ENCODE data around the gene LRMDA. TPM values are rescaled to one million over a fixed set of nuclear protein-coding genes. Genes with fewer than 3 reads are reported as not detected.
A peak's percentile ranks its signal among the peaks of the same experiment; 100 is the strongest.
"Not testable (repeated sequence)": the region's sequence is repeated elsewhere in the genome, so short reads cannot be mapped to it uniquely, and the experiment has no call there.

LRMDA gene
- polyA plus RNA-seq, 1 donor from 2014 or later, result not detected

- no peaks in the 10 kb centered on the region for H3K4me1 Mint-ChIP-seq
- no peak overlapping the region for H3K4me3 Mint-ChIP-seq
- no peaks in the 10 kb centered on the region for H3K36me3 Mint-ChIP-seq
- H3K9me3 Mint-ChIP-seq, result peaks cover 0 to 2% (median 2%) of the 10 kb centered on the region in 3 donors
- H3K27ac Mint-ChIP-seq, result no peak overlapping the region
- H3K27me3 Mint-ChIP-seq, result peaks cover 9% of the 10 kb centered on the region
These were observed 71.0 kb downstream of the LRMDA start for GRCh38 chr10:75502389-75502788.

GRCh38 chr10:75502838-75503237, 71.4 kb downstream of the LRMDA start:
- H3K9me3 Mint-ChIP-seq, result peaks cover 0 to 2% (median 2%) of the 10 kb centered on the region in 3 donors
- H3K27ac Mint-ChIP-seq, result no peak overlapping the region
- H3K4me3 Mint-ChIP-seq, result no peak overlapping the region

DNA sequence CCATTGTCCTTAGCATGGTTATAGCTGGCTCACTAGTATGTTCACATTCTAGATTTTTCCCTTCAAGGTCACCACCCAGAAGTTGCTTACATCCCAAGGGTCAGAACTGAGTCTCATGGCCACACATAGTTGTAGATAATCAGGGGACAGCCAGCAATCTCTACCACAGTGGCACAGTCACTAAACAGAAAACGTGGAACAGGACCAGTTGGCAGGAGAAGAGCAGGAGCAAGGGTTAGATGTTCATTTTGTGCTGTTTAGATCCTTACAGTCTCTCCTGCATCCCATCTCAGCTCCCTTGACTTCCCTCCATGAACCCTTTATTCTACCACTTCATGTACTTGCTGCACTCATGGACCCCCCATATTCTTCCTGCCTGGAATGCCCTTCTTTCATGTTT, 73.9 kb downstream of the LRMDA start:
- H3K27ac Mint-ChIP-seq, result no peak overlapping the region
- H3K36me3 Mint-ChIP-seq, result peaks cover 1% of the 10 kb centered on the region
- H3K4me3 Mint-ChIP-seq, result no peak overlapping the region
- H3K27me3 Mint-ChIP-seq, result peaks cover 5% of the 10 kb centered on the region
- H3K9me3 Mint-ChIP-seq, result peaks cover 0 to 2% (median 0%) of the 10 kb centered on the region in 3 donors
- peaks cover 0 to 2% (median 0%) of the 10 kb centered on the region in 3 donors for H3K4me1 Mint-ChIP-seq

More at GRCh38 chr10:75502838-75503237, 71.4 kb downstream of the LRMDA start:
- Mint-ChIP-seq H3K36me3 (no peaks in the 10 kb centered on the region), H3K4me1 (no peaks in the 10 kb centered on the region), H3K27me3 (peaks cover 9% of the 10 kb centered on the region)

DNA sequence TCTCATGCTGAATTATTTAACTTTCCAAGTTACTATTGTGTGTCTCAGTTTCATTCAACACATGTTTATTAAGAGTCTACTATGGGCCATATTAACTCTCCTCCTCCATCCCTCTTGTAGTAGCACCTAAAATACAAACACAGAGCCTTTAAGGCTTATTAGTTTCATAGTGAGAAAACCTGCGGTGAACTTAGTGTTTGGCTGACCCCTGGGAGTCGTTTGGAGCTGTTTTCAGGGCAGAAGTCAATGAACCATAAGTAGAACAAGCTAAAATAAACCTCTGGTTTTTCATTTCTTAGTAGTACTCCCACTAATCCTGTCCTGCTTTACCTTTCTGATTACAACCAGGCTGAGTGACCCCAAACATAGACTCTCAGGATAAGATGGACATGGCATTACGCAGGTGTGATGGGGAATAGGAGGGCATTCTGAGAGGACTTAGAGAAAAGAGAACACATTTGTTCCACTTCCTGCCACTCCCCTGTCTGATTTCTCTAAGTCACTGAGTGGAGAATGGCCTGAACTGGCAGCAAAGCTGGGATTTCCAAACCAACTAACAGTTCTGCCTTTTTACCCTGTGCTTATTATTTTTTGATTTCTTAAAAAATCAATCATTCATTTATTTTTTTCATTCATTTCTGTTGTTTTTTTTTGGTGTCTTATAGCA, 74.5 kb downstream of the LRMDA start:
- Mint-ChIP-seq H3K4me1 (peaks cover 0 to 2% (median 0%) of the 10 kb centered on the region in 3 donors), H3K27ac (no peak overlapping the region), H3K9me3 (peaks cover 0 to 2% (median 0%) of the 10 kb centered on the region in 3 donors), H3K27me3 (peaks cover 3% of the 10 kb centered on the region), H3K36me3 (peaks cover 2% of the 10 kb centered on the region), H3K4me3 (no peak overlapping the region)

GRCh38 chr10:75506930-75507329, 75.5 kb downstream of the LRMDA start:
- Mint-ChIP-seq H3K4me1 (peaks cover 0 to 2% (median 0%) of the 10 kb centered on the region in 3 donors), H3K27ac (no peak overlapping the region), H3K36me3 (peaks cover 2% of the 10 kb centered on the region), H3K27me3 (peaks cover 3% of the 10 kb centered on the region), H3K9me3 (peaks cover 0 to 2% (median 0%) of the 10 kb centered on the region in 3 donors), H3K4me3 (peak overlapping the region in 1 of 4 donors; percentile 31)

GRCh38 chr10:75507469-75507868, 76.0 kb downstream of the LRMDA start:
- no peak overlapping the region for H3K4me3 Mint-ChIP-seq
- no peak overlapping the region for H3K27ac Mint-ChIP-seq
- peaks cover 0 to 2% (median 0%) of the 10 kb centered on the region in 3 donors for H3K4me1 Mint-ChIP-seq
- H3K9me3 Mint-ChIP-seq, result peaks cover 0 to 2% (median 0%) of the 10 kb centered on the region in 3 donors
- peaks cover 2% of the 10 kb centered on the region for H3K36me3 Mint-ChIP-seq
- H3K27me3 Mint-ChIP-seq, result peaks cover 3% of the 10 kb centered on the region

DNA sequence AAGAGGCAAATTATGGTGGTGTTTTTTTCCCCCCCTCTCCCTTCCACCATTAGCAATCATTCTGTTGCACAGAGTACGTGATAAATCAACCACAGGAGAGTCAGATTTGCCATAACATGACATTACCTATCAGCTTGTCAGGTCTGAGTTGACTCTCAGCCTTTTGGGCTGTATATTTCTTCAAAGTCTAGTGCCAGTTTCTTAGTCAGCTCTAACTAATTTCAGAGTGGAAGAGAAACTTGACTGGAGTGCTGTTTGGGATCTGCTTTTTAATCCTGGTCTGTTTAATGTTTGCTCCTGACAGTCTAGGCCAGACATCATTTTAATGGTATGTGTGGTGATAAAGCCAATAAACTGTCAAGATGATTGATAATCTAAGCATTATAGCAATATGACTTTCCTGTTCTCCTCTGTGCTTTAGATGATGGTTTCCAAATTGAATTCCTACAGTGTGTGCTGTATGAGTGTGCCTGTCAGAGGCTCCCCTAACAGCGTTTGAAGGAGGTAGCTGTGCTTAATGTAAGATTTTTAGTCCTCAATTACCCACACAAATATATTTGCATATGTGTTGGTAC, 76.9 kb downstream of the LRMDA start:
- H3K9me3 Mint-ChIP-seq, result peaks cover 0 to 2% (median 0%) of the 10 kb centered on the region in 3 donors
- no peak overlapping the region for H3K4me3 Mint-ChIP-seq
- peaks cover 2% of the 10 kb centered on the region for H3K36me3 Mint-ChIP-seq
- no peak overlapping the region for H3K27ac Mint-ChIP-seq
- H3K27me3 Mint-ChIP-seq, result peaks cover 5% of the 10 kb centered on the region
- H3K4me1 Mint-ChIP-seq, result peaks cover 0 to 2% (median 0%) of the 10 kb centered on the region in 3 donors

DNA sequence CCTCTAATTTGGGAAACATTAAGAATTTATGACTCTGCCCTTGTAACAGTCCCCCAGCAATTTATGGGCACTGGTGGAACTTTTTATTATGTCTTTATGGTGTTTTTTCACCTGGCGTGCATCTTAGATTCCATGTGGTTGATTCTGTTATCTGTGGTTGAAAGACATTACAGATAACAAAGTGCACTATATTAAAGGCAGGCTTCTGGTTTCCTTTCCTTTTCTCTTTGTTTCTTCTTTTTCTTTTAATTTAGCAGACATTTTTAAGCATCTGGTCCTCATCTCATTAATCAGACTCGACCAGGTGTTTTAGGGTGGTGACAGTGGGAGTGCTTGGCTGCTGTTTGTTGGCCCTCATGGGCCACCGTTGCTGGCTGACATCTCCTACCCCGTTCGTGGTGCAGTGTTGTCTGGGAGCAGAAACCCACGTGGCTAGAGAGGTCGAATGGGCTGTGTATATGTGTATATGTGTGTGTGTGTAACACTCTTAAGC, 77.4 kb downstream of the LRMDA start:
- Mint-ChIP-seq H3K4me3 (no peak overlapping the region), H3K9me3 (peaks cover 0 to 2% (median 0%) of the 10 kb centered on the region in 3 donors), H3K36me3 (peaks cover 2% of the 10 kb centered on the region), H3K27me3 (peaks cover 5% of the 10 kb centered on the region), H3K4me1 (peaks cover 0 to 2% (median 0%) of the 10 kb centered on the region in 3 donors), H3K27ac (no peak overlapping the region)

GRCh38 chr10:75509706-75510105, 78.3 kb downstream of the LRMDA start:
- no peak overlapping the region for H3K27ac Mint-ChIP-seq
- peaks cover 5% of the 10 kb centered on the region for H3K27me3 Mint-ChIP-seq
- H3K36me3 Mint-ChIP-seq, result peaks cover 2% of the 10 kb centered on the region
- peaks cover 0 to 2% (median 2%) of the 10 kb centered on the region in 3 donors for H3K9me3 Mint-ChIP-seq
- H3K4me1 Mint-ChIP-seq, result peaks cover 0 to 2% (median 0%) of the 10 kb centered on the region in 3 donors
- H3K4me3 Mint-ChIP-seq, result no peak overlapping the region

DNA sequence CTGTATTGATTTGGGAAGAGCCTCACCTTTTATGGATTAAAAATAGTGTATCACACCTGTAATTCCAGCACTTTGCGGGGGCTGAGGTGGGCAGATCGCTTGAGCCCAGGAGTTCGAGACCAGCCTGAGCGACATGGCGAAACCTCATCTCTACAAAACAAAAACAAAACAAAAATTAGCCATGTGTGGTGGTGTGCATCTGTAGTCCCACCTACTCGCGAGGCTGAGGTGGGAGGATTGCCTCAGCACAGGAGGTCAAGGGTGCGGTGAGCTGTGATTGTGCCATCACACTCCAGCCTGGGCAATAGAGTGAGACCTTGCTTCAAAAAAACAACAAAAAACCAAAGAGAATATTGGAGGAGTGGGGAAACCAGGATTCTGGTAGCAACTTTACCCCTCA, 79.6 kb downstream of the LRMDA start:
- Mint-ChIP-seq H3K9me3 (peaks cover 3 to 6% (median 5%) of the 10 kb centered on the region in 3 donors), H3K4me3 (no peak overlapping the region), H3K27ac (no peak overlapping the region), H3K4me1 (peaks cover 0 to 2% (median 0%) of the 10 kb centered on the region in 3 donors), H3K27me3 (peaks cover 4% of the 10 kb centered on the region), H3K36me3 (peaks cover 2% of the 10 kb centered on the region)

GRCh38 chr10:75512203-75512933, 80.9 kb downstream of the LRMDA start:
- H3K4me3 Mint-ChIP-seq, result no peak overlapping the region
- peaks cover 4% of the 10 kb centered on the region for H3K27me3 Mint-ChIP-seq
- peaks cover 2% of the 10 kb centered on the region for H3K36me3 Mint-ChIP-seq
- peaks cover 0 to 2% (median 0%) of the 10 kb centered on the region in 3 donors for H3K4me1 Mint-ChIP-seq
- H3K27ac Mint-ChIP-seq, result no peak overlapping the region
- H3K9me3 Mint-ChIP-seq, result peaks cover 5 to 9% (median 6%) of the 10 kb centered on the region in 3 donors

GRCh38 chr10:75513292-75513885, 82.0 kb downstream of the LRMDA start:
- Mint-ChIP-seq H3K27ac (no peak overlapping the region), H3K27me3 (peaks cover 4% of the 10 kb centered on the region), H3K4me1 (peaks cover 0 to 2% (median 0%) of the 10 kb centered on the region in 3 donors), H3K36me3 (peaks cover 2% of the 10 kb centered on the region), H3K9me3 (peaks cover 5 to 12% (median 6%) of the 10 kb centered on the region in 3 donors), H3K4me3 (no peak overlapping the region)

DNA sequence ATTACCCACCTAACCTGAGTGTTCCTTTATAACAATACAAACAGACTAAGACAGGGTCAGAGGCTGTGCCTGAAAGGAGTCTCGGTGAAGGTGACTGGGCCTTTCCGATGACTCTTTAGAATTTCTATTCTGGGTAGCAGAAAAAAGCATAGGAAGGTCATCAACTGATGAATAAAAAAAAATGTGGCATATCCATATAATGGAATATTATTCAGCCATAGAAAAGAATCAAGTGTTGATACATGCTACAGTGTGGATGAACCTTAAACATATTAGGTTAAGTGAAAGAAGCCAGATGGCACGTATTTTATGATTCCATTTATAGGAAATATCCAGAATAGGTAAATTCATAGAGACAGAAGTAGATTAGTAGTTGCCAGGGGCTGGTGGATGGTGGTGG, 83.4 kb downstream of the LRMDA start:
- no peaks in the 10 kb centered on the region for H3K4me1 Mint-ChIP-seq
- H3K36me3 Mint-ChIP-seq, result peaks cover 2% of the 10 kb centered on the region
- H3K4me3 Mint-ChIP-seq, result peak overlapping the region in 1 of 4 donors; percentile 9
- no peak overlapping the region for H3K27ac Mint-ChIP-seq
- H3K9me3 Mint-ChIP-seq, result peaks cover 5 to 15% (median 6%) of the 10 kb centered on the region in 3 donors
- H3K27me3 Mint-ChIP-seq, result peaks cover 5% of the 10 kb centered on the region

DNA sequence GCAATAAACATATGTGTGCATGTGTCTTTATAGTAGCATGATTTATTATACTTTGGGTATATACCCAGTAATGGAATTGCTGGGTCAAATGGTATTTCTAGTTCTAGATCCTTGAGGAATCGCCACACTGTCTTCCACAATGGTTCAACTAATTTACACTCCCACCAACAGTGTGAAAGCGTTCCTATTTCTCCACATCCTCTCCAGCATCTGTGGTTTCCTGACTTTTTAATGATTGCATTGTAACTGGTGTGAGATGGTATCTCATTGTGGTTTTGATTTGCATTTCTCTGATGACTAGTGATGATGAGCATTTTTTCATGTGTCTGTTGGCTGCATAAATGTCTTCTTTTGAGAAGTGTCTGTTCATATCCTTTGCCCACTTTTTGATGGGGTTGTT, 84.7 kb downstream of the LRMDA start:
- peaks cover 5 to 15% (median 6%) of the 10 kb centered on the region in 3 donors for H3K9me3 Mint-ChIP-seq
- H3K27ac Mint-ChIP-seq, H3K27me3 Mint-ChIP-seq, H3K4me3 Mint-ChIP-seq, H3K4me1 Mint-ChIP-seq, H3K36me3 Mint-ChIP-seq: not testable (repeated sequence)

GRCh38 chr10:75519213-75519612, 87.8 kb downstream of the LRMDA start:
- not testable (repeated sequence) for H3K4me1 Mint-ChIP-seq, H3K27me3 Mint-ChIP-seq, H3K4me3 Mint-ChIP-seq, H3K36me3 Mint-ChIP-seq
- Mint-ChIP-seq H3K27ac (peak overlapping the region in 1 of 3 donors; percentile 65), H3K9me3 (peaks cover 5 to 16% (median 8%) of the 10 kb centered on the region in 3 donors)

Measured in IgD-negative memory B cell (primary cell).